HepG2 (cell line): ENCODE results near the gene ENO1. TPM values are rescaled to one million over a fixed set of nuclear protein-coding genes. Genes with fewer than 3 reads are reported as not detected.

Experiments
- BHLHE40 ChIP-seq: IDR thresholded peaks from 2 replicates; pipeline ENCODE4 v1.6.1; 2011; ENCODE audit warnings: low read length, improper control_type of control experiment
- BORCS8-MEF2B ChIP-seq: sonication (generic); formaldehyde crosslinking; IDR thresholded peaks from 2 replicates; pipeline ENCODE4 v1.8.0; 2022; ENCODE audit warnings: mild to moderate bottlenecking, missing genetic modification reagents
- DNMT3B ChIP-seq: conservative IDR thresholded peaks from 2 replicates; pipeline ENCODE4 v1.6.1; 2016; ENCODE audit warnings: missing biosample characterization, control low read depth
- IRF2 ChIP-seq: IDR thresholded peaks from 2 replicates; pipeline ENCODE4 v1.6.1; 2018; ENCODE audit warnings: missing genetic modification reagents, missing compliant biosample characterization
- NFIB ChIP-seq: sonication (generic); formaldehyde crosslinking; IDR thresholded peaks from 2 replicates; pipeline ENCODE4 v1.9.0; 2021; ENCODE audit warnings: missing genetic modification reagents, mild to moderate bottlenecking, borderline replicate concordance
- NR2C2 ChIP-seq: sonication (generic); formaldehyde crosslinking; IDR thresholded peaks from 2 replicates; pipeline ENCODE4 v1.4.0; 2020; ENCODE audit warnings: missing genetic modification reagents, mild to moderate bottlenecking, moderate library complexity, borderline replicate concordance
- ZFP36 ChIP-seq: fragments of 150-350 bp; IDR thresholded peaks from 2 replicates; pipeline ENCODE4 v1.6.1; 2018; ENCODE audit warnings: borderline replicate concordance, low read length, low read depth; ENCODE audit not compliant: partially characterized antibody
- ZFP36L1 ChIP-seq: sonication (generic); formaldehyde crosslinking; IDR thresholded peaks from 2 replicates; pipeline ENCODE4 v1.8.0; 2022; ENCODE audit warnings: mild to moderate bottlenecking, missing genetic modification reagents, moderate library complexity
- ZFP90 ChIP-seq: sonication (generic); formaldehyde crosslinking; IDR thresholded peaks from 2 replicates; pipeline ENCODE4 v1.8.0; 2022; ENCODE audit warnings: missing genetic modification reagents, mild to moderate bottlenecking, inconsistent platforms, borderline replicate concordance
- ZNF121 ChIP-seq: sonication (generic); formaldehyde crosslinking; IDR thresholded peaks from 2 replicates; pipeline ENCODE4 v1.5.0; 2020; ENCODE audit warnings: mild to moderate bottlenecking, missing genetic modification reagents
- ZNF251 ChIP-seq: sonication (generic); formaldehyde crosslinking; IDR thresholded peaks from 2 replicates; pipeline ENCODE4 v1.9.0; 2021; ENCODE audit warnings: mild to moderate bottlenecking, missing genetic modification reagents
- ZNF280D ChIP-seq: sonication (generic); formaldehyde crosslinking; IDR thresholded peaks from 2 replicates; pipeline ENCODE4 v1.5.1; 2020; ENCODE audit warnings: mild to moderate bottlenecking, missing genetic modification reagents
- ZNF292 ChIP-seq: sonication (generic); formaldehyde crosslinking; IDR thresholded peaks from 2 replicates; pipeline ENCODE4 v1.8.1; 2022; ENCODE audit warnings: mild to moderate bottlenecking, low read depth, missing genetic modification reagents, borderline replicate concordance
- ZNF414 ChIP-seq: sonication (generic); formaldehyde crosslinking; IDR thresholded peaks from 2 replicates; pipeline ENCODE4 v1.5.0; 2020; ENCODE audit warnings: missing genetic modification reagents
- polyA plus RNA-seq, 8 experiments: library from polyadenylated mRNA; depleted of rRNA in 3 of 8; stranded (reverse) in 7 of 8; unstranded in 1 of 8; fragments of >200 nt; fragmentation: Illumina TruSeq in 4 of 8; extraction: Trizol in 4 of 8; gene quantifications; 2 replicates each; pipeline versions ENCODE4 v1.2.1 to v1.2.3, GENCODE V29; 2011 to 2016; ENCODE audit warnings: low read depth in 4 of 8, missing spikeins in 1 of 8, mixed read lengths in 1 of 8; ENCODE audit not compliant: insufficient read depth in 1 of 8
- total RNA-seq, 5 experiments: library from RNA; depleted of rRNA; stranded (reverse); fragments of >200 nt; fragmentation: Illumina TruSeq; extraction: Trizol; gene quantifications; 2 replicates each; pipeline ENCODE4 v1.2.3, GENCODE V29; 2016; ENCODE audit warnings: low read depth in 1 of 5
- TF ChIP-seq, protein P1 (sequence below): sonication (generic); formaldehyde crosslinking; IDR thresholded peaks from 2 replicates; pipeline ENCODE4 v1.4.0; 2020; ENCODE audit warnings: mild to moderate bottlenecking, missing genetic modification reagents
- TF ChIP-seq, protein P2 (sequence below): IDR thresholded peaks from 2 replicates; pipeline ENCODE4 v1.6.1; 2016; ENCODE audit warnings: missing genetic modification reagents, missing compliant biosample characterization
- TF ChIP-seq, protein P3 (sequence below): sonication (generic); formaldehyde crosslinking; conservative IDR thresholded peaks from 2 replicates; pipeline ENCODE4 v1.4.0; 2020; ENCODE audit warnings: missing genetic modification reagents
- TF ChIP-seq, protein P4 (sequence below): sonication (generic); formaldehyde crosslinking; IDR thresholded peaks from 2 replicates; pipeline ENCODE4 v1.4.0; 2020; ENCODE audit warnings: missing genetic modification reagents, borderline replicate concordance

The ENO1 gene
- total and polyA plus RNA-seq, 2 of the 13 experiments (the other 11 are each of a cell fraction or from before 2014, with no cell fraction given) = 1,559 to 3,103 TPM

DNA sequence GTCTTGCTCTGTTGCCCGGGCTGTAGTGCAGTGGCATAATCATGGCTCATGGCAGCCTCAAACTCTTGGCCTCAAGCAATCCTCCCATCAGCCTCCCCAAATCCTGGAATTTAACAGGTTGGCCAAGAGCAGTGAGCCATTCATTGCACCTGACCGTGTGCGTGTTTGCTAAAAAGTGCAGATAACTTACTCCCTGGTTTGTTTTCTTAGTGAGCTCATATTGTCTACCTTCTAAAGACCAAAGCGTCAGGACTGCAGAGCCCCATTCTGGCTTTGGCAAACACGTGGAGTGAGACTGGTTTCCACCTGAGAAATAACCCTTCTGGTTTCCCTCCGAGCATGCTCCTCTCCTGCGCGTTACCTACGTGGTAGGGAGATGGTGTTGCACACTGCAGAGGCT lies 35.0 kb upstream of the ENO1 start (continued):
- TF ChIP-seq ZNF414 (CRISPR knock-in tag) (no peak), BORCS8-MEF2B (CRISPR knock-in tag) (no peak), IRF2 (CRISPR knock-in tag) (peak; percentile 55; the same call in 1 of the 2 replicates), ZNF251 (CRISPR knock-in tag) (no peak), ZFP36L1 (CRISPR knock-in tag) (0 out of 2 replicates have a peak, but pooled peaks have one; percentile 70), BHLHE40 (peak; percentile 42; the same call in 1 of the 2 replicates), NFIB (CRISPR knock-in tag) (no peak), ZFP90 (CRISPR knock-in tag) (peak; percentile 77; the same call in 1 of the 2 replicates), DNMT3B (no peak), ZFP36 (no peak), ZNF280D (CRISPR knock-in tag) (peak; percentile 45; the same call in 1 of the 2 replicates), NR2C2 (CRISPR knock-in tag) (0 out of 2 replicates have a peak, but pooled peaks have one; percentile 14), ZNF121 (peak; percentile 84), ZNF292 (CRISPR knock-in tag) (peak; percentile 81; the same call in 1 of the 2 replicates)
- TF ChIP-seq, protein P1, sequence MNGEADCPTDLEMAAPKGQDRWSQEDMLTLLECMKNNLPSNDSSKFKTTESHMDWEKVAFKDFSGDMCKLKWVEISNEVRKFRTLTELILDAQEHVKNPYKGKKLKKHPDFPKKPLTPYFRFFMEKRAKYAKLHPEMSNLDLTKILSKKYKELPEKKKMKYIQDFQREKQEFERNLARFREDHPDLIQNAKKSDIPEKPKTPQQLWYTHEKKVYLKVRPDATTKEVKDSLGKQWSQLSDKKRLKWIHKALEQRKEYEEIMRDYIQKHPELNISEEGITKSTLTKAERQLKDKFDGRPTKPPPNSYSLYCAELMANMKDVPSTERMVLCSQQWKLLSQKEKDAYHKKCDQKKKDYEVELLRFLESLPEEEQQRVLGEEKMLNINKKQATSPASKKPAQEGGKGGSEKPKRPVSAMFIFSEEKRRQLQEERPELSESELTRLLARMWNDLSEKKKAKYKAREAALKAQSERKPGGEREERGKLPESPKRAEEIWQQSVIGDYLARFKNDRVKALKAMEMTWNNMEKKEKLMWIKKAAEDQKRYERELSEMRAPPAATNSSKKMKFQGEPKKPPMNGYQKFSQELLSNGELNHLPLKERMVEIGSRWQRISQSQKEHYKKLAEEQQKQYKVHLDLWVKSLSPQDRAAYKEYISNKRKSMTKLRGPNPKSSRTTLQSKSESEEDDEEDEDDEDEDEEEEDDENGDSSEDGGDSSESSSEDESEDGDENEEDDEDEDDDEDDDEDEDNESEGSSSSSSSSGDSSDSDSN = no peak
- TF ChIP-seq, protein P2, sequence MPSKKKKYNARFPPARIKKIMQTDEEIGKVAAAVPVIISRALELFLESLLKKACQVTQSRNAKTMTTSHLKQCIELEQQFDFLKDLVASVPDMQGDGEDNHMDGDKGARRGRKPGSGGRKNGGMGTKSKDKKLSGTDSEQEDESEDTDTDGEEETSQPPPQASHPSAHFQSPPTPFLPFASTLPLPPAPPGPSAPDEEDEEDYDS (CRISPR knock-in tag) = peak; percentile 66
- TF ChIP-seq, protein P3, sequence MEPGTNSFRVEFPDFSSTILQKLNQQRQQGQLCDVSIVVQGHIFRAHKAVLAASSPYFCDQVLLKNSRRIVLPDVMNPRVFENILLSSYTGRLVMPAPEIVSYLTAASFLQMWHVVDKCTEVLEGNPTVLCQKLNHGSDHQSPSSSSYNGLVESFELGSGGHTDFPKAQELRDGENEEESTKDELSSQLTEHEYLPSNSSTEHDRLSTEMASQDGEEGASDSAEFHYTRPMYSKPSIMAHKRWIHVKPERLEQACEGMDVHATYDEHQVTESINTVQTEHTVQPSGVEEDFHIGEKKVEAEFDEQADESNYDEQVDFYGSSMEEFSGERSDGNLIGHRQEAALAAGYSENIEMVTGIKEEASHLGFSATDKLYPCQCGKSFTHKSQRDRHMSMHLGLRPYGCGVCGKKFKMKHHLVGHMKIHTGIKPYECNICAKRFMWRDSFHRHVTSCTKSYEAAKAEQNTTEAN = peak; percentile 89
- TF ChIP-seq, protein P4, sequence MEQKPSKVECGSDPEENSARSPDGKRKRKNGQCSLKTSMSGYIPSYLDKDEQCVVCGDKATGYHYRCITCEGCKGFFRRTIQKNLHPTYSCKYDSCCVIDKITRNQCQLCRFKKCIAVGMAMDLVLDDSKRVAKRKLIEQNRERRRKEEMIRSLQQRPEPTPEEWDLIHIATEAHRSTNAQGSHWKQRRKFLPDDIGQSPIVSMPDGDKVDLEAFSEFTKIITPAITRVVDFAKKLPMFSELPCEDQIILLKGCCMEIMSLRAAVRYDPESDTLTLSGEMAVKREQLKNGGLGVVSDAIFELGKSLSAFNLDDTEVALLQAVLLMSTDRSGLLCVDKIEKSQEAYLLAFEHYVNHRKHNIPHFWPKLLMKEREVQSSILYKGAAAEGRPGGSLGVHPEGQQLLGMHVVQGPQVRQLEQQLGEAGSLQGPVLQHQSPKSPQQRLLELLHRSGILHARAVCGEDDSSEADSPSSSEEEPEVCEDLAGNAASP = peak; percentile 33; the same call in 1 of the 2 replicates
